DMS79 treated with DMSO at 0.1 percent for 48 hours (cell line): ENCODE measurements around the gene PSD2.
A peak's percentile ranks its signal among the peaks of the same experiment; 100 is the strongest.
"Not testable (repeated sequence)": the region's sequence is repeated elsewhere in the genome, so short reads cannot be mapped to it uniquely, and the experiment has no call there.

Source experiments
- DNase-seq: peaks from one replicate; lab custom pipeline; 2025; lab: John Stamatoyannopoulos, UW

The PSD2 gene

GRCh38 chr5:139789116-139789844, 6.3 kb upstream of the PSD2 start:
- no peak for DNase-seq

DNA sequence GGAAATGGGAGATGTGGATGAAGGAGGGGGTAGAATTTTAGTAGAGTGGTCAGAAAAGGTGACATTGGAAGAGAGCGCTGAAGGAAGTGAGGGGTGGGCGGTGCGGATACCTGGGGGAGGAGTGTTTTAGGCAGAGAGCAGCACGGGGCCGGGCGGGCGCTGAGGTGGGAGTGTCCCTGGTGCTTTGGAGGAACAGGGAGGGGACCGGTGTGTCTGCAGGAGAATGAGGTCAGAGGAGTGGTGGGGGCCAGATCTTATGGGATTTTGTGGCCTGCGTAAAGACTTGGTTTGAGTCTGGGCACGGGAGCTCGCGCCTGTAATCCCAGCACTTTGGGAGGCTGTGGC, 5.8 kb upstream of the PSD2 start:
- no peak for DNase-seq

- DNase-seq: no peak
Observed at GRCh38 chr5:139792218-139792617, 3.4 kb upstream of the PSD2 start.

- DNase-seq: not testable (repeated sequence)
Observed at GRCh38 chr5:139792655-139793054, 3.0 kb upstream of the PSD2 start.

GRCh38 chr5:139794067-139794846, 1.4 kb upstream of the PSD2 start:
- DNase-seq: no peak

GRCh38 chr5:139796061-139796806, 626 bp downstream of the PSD2 start:
- DNase-seq: no peak

- no peak for DNase-seq
Observed at GRCh38 chr5:139797335-139797734, 1.7 kb downstream of the PSD2 start.

GRCh38 chr5:139797856-139798510, 2.4 kb downstream of the PSD2 start:
- no peak for DNase-seq

GRCh38 chr5:139798883-139799282, 3.3 kb downstream of the PSD2 start:
- no peak for DNase-seq

- DNase-seq: peak; percentile 6
Observed at GRCh38 chr5:139799359-139799758, 3.8 kb downstream of the PSD2 start.

- no peak for DNase-seq
Observed at GRCh38 chr5:139803978-139804377, 8.4 kb downstream of the PSD2 start.

GRCh38 chr5:139804800-139805397, 9.3 kb downstream of the PSD2 start:
- DNase-seq: no peak

DNA sequence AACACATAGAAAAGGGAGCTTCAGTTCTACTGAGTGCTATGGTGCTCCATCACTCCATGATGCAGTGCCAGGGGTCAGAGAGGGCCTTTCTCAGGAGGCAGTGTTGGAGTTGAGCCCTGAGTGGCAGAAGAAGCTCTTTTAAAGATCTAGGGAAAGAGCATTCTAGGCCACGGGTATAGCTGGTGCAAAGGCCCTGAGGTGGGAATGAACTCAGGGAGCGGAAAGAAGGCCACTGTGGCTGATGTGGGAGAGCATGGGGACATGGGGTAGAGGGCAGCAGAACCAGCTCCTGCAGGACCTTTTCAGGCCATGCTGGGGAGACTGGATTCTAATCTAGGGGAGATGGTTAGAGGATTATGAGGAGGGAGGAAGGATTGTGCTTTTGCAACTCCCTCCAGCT, 9.9 kb downstream of the PSD2 start:
- no peak for DNase-seq

DNA sequence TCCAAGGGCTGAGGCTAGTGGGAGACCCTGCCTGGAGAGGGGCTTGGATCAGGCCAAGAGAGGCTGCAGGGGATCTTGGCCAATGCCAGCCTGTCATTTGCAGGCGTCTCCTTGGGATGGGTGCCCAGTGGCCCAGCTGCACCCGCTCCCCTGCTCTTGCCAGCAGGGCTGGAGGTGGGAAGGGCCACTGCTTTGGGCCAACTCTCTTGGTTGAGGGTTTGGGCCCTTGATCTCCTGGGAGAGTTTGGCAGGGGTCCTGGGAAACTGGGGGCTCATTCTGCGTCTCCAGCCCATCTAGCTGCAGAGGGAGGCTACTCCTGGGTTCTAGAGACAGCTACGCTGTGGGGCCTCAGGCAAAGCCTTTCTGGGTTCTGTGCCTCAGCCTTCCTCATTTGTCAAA, 10.5 kb downstream of the PSD2 start:
- DNase-seq: no peak

DNA sequence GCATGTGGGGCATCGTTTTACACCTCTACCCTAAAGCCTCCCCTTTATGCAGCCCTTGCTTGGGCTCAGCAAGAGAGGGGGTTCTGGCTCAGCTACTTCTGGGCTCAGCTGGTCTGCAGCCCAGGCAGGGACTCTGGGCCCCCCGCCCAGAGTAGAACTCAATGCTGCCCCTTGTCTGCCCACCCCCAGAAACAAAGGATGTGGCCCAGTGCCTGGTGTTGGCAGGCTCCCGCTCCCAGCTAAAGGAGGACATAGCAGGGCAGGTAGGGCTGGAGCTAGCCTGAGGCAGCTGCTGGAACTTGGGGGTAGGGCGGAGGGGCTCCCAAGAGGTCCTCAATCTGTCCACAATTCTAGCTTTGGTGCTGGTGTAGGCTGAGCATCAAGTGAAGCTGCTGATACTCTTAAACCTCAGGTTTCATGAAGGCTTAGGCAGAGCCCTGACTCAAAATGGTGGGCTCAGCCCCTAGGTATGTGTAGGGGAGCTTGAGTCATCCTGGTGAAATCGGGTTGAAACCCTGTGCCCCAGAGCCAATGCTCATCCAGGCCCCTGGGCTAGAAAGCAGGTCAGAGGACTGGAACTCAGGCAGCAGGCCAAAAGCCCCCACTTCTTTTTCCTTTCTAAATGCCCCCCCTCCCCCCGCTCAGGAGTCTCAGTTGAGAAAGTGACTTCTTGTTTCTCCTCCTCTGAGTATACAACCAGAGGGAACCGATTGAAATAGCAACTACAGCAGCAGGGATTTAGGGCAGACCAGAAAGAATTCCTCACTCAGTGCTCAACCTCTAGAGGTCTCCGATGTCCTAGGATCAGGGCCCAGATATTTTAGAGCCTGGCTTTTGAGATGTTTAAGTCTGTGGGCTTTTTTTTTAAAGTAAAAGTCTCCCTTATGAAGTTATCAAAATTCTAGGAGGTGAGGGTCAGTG, 11.4 kb downstream of the PSD2 start:
- no peak for DNase-seq

DNA sequence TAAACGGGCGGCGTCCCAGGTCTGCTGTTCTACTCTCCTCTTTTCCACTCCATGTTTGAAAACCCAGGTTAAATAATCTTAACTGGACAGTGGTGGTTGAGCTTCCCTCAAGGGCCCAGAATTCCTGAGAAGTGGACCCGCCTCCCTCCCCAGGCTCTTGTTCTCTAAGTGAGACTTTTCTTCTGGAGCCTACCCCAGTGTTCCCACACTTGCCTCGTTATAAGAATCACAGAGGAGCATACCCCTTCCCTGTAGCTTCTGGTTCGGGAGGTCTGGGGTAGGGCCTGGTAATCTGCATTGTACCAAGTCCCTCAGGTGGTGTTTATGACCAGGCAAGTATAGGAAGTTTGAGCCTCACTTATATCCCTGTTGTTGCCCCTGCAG, 12.0 kb downstream of the PSD2 start:
- no peak for DNase-seq

DNA sequence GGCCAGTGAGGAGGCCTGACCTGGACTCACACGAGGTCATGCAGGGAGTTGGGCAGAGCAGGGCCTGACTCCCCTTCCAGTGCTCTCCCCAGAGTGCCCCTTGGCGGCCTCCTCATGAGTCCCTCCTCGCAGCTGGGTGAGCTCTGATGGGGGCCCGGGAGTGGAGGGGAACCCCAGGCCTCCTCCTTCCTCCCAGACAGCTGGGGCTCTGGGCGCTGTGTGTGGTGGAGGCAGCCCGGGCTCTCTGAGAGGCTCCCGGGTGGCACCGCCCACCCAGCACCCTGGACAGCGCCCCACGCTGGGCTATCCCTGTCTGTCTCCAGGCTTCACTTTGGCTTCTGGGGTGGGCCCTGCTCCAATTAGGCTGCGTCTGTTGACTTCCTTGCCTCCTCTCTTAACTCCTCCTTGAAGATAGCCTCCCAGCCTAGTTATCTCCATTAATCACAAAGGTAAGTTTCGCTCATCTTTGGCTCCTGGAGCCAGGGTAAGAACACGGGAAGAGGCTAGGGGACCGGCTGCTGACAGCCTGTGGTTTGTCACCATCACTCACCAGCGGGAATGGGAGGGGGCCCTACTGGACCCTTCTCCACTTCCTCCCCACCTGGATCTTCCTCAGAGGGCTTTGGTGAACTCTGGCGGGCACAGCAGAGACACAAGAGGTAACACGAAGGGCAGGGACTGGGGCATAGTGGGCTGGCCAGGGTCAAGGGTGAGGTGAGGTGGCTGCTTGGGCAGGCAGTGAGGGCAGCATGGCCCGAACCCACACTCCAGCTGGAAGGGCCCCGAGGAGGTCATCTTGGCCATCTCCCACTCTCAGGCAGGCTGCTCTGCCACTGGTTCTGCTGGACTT, 13.1 kb downstream of the PSD2 start:
- no peak for DNase-seq

DNA sequence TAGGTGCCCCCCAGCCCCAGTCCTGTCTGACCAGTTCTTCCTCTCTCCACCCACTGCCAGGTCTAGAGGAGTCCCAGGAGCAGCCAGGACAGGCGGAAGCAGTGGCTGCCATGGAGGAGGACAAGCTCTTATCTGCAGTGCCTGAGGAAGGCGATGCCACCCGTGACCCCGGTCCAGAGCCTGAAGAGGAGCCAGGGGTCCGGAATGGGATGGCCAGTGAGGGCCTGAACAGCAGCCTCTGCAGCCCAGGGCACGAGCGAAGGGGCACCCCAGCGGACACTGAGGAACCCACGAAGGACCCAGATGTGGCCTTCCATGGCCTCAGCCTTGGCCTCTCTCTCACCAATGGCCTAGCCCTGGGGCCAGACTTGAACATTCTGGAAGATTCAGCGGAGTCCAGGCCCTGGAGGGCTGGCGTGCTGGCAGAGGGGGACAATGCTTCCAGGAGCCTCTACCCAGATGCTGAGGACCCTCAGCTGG, 13.8 kb downstream of the PSD2 start:
- no peak for DNase-seq

- DNase-seq: no peak
Observed at GRCh38 chr5:139810341-139811273, 15.0 kb downstream of the PSD2 start.
